Stimulated activated CD4-positive, alpha-beta T cell treated with anti-CD3 and anti-CD28 coated beads, Interleukin-4, amount 100 ng/mL, for 24 hours (primary cell): Measurements from ENCODE around the gene CLCN7.

ENCODE experiments used
- DNase-seq: peaks from one replicate; pipeline ENCODE4 v3.0.0-alpha.2; 2020

The CLCN7 gene

GRCh38 chr16:1458977-1459341, 15.9 kb downstream of the CLCN7 start:
- no peak for DNase-seq

- peak; percentile 35 for DNase-seq
Observed at GRCh38 chr16:1458336-1458976, 16.4 kb downstream of the CLCN7 start.

- no peak for DNase-seq
Observed at GRCh38 chr16:1457489-1458245, 17.2 kb downstream of the CLCN7 start.

- no peak for DNase-seq
Observed at GRCh38 chr16:1456951-1457350, 17.9 kb downstream of the CLCN7 start.

- no peak for DNase-seq
Observed at GRCh38 chr16:1455190-1456171, 19.3 kb downstream of the CLCN7 start.

- DNase-seq, result no peak
Observed at GRCh38 chr16:1454561-1454960, 20.3 kb downstream of the CLCN7 start.

- no peak for DNase-seq
Observed at GRCh38 chr16:1453316-1453715, 21.5 kb downstream of the CLCN7 start.

GRCh38 chr16:1452530-1452929, 22.3 kb downstream of the CLCN7 start:
- DNase-seq, result no peak

- no peak for DNase-seq
Observed at GRCh38 chr16:1451702-1452392, 23.0 kb downstream of the CLCN7 start.

GRCh38 chr16:1450841-1451240, 24.0 kb downstream of the CLCN7 start:
- DNase-seq, result no peak

- no peak for DNase-seq
Observed at GRCh38 chr16:1450218-1450617, 24.6 kb downstream of the CLCN7 start.

- no peak for DNase-seq
Observed at GRCh38 chr16:1449201-1449788, 25.5 kb downstream of the CLCN7 start.

- no peak for DNase-seq
Observed at GRCh38 chr16:1448536-1449116, 26.2 kb downstream of the CLCN7 start.

- DNase-seq, result no peak
Observed at GRCh38 chr16:1447965-1448364, 26.9 kb downstream of the CLCN7 start.

- DNase-seq, result no peak
Observed at GRCh38 chr16:1446296-1447080, 28.3 kb downstream of the CLCN7 start.

GRCh38 chr16:1445518-1446203, 29.2 kb downstream of the CLCN7 start:
- no peak for DNase-seq

GRCh38 chr16:1444730-1445517, 29.9 kb downstream of the CLCN7 start:
- DNase-seq, result no peak

GRCh38 chr16:1443980-1444729, 30.7 kb downstream of the CLCN7 start, which contains the start of gene CCDC154:
Gene CCDC154 (minus strand): TSS chr16:1444556. CDS start chr16:1444322, 234 bp downstream.
- no peak for DNase-seq
